Measurements from ENCODE around the gene CRYBA4.

Gene CRYBA4

GRCh38 chr22:26658161-26658560 lies 36.4 kb downstream of the CRYBA4 start:
- no peak for DNase-seq (ENCODE audit: low read depth)
- no peak for TF ChIP-seq CTCF (IDR thresholded peaks at IDR 0.05; ENCODE audit: control insufficient read depth, insufficient read depth, low read depth, low read length, missing control alignments)
- H3K4me3 ChIP-seq (ENCODE audit: control insufficient read depth, low read depth, low read length): peak overlapping the region; percentile 36

- peak; percentile 67 for DNase-seq (ENCODE audit: low read depth)
- H3K4me3 ChIP-seq (ENCODE audit: control insufficient read depth, low read depth, low read length): peak overlapping the region; percentile 36
- no peak for TF ChIP-seq CTCF (IDR thresholded peaks at IDR 0.05; ENCODE audit: control insufficient read depth, insufficient read depth, low read depth, low read length, missing control alignments)
Measured at GRCh38 chr22:26658671-26659478, 37.1 kb downstream of the CRYBA4 start.

GRCh38 chr22:26660356-26660755 lies 38.6 kb downstream of the CRYBA4 start:
- DNase-seq (ENCODE audit: low read depth): no peak
- no peak overlapping the region for H3K4me3 ChIP-seq (ENCODE audit: control insufficient read depth, low read depth, low read length)
- no peak for TF ChIP-seq CTCF (IDR thresholded peaks at IDR 0.05; ENCODE audit: control insufficient read depth, insufficient read depth, low read depth, low read length, missing control alignments)

GRCh38 chr22:26660961-26661578 lies 39.3 kb downstream of the CRYBA4 start:
- no peak for TF ChIP-seq CTCF (IDR thresholded peaks at IDR 0.05; ENCODE audit: control insufficient read depth, insufficient read depth, low read depth, low read length, missing control alignments)
- DNase-seq (ENCODE audit: low read depth): no peak

GRCh38 chr22:26662160-26662559 lies 40.4 kb downstream of the CRYBA4 start:
- no peak overlapping the region for H3K4me3 ChIP-seq (ENCODE audit: control insufficient read depth, low read depth, low read length)
- TF ChIP-seq CTCF (IDR thresholded peaks at IDR 0.05; ENCODE audit: control insufficient read depth, insufficient read depth, low read depth, low read length, missing control alignments): no peak
- no peak for DNase-seq (ENCODE audit: low read depth)

More at GRCh38 chr22:26660961-26661578, 39.3 kb downstream of the CRYBA4 start:
- no peak overlapping the region for H3K4me3 ChIP-seq (ENCODE audit: control insufficient read depth, low read depth, low read length)

GRCh38 chr22:26663374-26663923 lies 41.7 kb downstream of the CRYBA4 start:
- TF ChIP-seq CTCF (IDR thresholded peaks at IDR 0.05; ENCODE audit: control insufficient read depth, insufficient read depth, low read depth, low read length, missing control alignments): no peak
- no peak overlapping the region for H3K4me3 ChIP-seq (ENCODE audit: control insufficient read depth, low read depth, low read length)

More at GRCh38 chr22:26663374-26663923, 41.7 kb downstream of the CRYBA4 start:
- DNase-seq (ENCODE audit: low read depth): no peak
